GM19372 (cell line): ENCODE measurements around the gene PAAF1.

Experiments used
- ATAC-seq: cut with Tn5 transposase; IDR thresholded peaks from one replicate; pipeline ENCODE4 v1.9.1; 2021; ENCODE audit warnings: mild to moderate bottlenecking, low read depth, moderate library complexity; ENCODE audit not compliant: unreplicated experiment

PAAF1 gene

DNA sequence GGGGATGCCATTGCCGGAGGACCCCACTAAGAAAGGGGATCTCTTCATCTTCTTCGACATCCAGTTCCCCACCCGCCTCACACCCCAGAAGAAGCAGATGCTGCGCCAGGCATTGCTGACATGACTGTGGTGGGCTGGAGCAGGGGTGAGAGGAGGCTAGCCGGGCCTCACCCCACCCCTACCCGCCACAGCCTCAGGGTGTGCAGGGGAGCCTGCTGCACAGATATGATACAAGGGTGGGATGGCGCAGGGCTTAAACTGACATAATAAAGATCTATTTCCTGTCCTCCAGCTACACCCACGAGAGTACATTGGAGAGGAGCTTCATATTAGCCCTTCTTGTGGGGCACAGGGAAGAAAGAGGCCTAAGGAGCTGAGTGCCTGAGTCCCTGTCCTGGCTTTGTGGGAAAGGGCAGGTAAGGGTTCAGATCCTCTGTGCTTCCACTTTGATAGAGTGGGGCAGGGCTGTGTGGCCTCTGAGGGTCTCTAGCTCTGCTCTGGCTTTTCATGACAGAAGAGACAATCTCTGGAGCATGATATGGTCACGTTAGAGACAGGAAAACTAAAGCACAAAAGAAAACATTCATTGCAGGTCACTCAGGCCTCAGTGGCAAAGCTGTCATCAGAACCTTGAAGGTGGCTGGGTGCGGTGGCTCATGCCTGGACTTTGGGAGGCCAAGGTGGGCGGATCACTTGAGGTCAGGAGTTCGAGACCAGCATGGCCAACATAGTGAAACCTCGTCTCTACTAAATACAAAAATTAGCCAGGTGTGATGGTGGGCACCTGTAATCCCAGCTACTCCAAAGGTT, 93.4 kb downstream of the PAAF1 start:
- no peak for ATAC-seq

DNA sequence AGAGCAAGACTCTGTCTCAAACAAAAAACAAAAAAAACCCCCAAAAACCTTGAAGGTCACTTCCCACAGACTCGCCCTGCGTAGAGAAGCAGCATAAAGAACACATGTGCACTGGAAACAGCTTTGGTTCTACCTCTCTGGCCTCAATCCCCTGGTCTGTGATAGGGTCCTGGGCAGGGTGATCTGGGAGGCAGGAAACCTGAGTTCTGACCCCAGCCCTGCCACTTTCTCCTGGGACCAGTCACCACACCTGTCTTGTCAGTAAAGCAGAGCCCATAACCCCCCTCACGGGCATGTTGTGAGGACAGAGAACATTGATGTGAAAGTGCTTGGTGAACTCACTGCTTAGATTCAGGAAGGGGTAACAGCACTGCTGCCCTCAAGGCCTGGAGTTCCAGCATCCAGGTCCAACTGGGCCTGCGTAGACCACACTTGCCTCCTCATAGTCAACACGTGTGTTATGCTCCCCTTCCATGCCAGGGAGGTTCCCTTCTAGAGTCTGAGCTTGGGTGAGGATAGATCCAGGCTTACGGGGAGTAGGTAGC, 94.4 kb downstream of the PAAF1 start:
- ATAC-seq, result no peak

DNA sequence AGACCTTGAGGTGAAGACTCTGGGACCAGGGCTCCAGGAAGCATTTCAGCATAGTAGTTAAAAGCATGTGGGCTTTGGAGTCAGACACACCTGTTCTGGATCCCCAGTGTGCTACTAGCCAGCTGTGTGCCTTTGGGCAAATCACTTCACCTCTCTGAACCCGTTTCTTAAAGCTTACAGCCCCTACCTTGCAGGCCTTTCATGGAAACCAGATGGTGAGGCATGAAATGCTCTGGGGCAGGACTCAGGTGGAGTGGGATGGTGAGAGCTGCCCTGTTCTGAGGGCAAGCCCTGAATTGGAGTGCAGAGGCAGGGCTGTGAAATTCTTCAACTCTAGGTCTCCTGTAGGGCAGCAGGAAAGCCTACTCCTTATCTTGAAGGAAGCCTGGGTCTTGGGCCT, 95.4 kb downstream of the PAAF1 start:
- no peak for ATAC-seq

DNA sequence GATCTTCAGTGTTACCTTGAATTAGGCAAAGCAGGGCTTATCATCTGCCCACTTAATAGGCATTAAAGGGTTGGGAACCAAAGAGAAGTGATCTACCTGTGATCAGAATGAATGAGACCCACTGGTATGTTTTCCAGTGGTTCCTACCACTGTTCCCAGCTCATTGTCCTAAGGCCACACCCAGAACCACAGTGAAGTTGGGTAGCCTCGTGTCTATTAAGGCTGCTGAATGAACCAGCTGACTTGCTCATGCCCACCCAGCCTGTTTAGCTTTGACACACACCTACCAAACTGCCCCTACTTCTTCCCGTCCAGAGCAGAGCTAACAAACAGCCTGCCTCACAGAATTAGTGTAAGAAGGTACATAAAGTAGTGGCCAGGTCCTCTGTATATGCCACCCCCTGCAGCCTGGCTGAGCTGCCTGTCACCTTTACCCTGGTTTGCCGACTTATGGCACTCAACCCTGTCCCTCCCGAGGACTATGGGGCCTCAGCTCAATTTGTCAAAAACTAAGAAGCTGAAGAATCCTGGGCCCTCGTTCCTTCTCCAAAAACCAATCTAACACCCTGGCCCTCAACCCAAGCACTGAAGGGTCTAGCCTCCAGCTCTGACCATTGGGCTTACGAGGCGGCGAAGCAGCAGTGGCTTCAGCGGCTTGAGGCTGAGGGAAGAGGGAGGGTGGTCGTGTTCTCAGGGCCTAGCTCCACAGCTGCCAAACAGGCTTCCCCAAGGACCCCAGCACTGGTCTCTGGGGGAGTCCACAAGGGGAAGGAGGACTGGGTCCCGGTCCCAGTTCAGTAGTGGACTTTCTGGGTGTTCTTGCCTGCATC, 96.0 kb downstream of the PAAF1 start:
- no peak for ATAC-seq

DNA sequence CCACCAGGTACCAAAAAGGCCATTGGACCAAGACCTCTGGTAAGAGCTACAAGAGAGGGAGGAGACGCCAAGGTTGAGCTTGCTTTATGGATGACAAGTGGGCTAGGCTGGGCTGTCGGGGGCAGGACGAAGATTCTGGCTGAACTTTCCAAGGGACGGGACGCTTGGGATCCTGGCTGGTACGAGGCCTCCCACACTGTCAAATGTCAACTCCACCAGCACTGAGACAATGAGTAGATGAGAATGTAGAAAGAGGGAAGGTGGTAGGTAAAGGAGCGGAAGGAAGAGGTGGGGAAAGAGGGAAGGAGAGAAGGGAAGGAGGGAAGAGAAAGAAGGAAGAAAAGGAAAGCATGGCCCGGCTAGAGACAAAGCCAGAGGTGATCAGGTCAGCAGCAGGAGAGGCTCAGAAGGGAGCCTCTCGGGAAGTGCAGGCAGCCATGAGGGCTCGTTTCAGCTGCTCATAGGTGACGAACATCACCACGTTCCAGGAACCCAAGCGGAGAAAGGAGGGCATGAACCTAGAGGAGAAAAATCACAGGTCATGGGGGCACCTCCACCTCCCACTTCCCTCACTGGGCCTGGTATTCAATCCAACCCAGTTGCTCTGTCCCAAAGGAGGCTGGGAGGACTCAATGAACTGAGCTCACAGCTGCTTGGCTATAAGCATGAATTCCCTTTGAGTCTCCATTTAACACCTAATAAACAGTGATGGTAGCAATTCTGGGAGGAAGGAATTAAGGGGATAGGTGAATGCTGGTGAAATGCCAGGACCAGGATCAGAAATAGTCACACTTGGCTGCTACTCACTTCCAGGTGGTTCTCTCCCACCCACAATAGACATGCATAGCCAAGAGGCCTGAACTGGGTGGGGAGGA, 98.0 kb downstream of the PAAF1 start:
- no peak for ATAC-seq

GRCh38 chr11:73975479-73975757, 98.6 kb downstream of the PAAF1 start:
- no peak for ATAC-seq

GRCh38 chr11:73976451-73977151, 99.8 kb downstream of the PAAF1 start:
- no peak for ATAC-seq

DNA sequence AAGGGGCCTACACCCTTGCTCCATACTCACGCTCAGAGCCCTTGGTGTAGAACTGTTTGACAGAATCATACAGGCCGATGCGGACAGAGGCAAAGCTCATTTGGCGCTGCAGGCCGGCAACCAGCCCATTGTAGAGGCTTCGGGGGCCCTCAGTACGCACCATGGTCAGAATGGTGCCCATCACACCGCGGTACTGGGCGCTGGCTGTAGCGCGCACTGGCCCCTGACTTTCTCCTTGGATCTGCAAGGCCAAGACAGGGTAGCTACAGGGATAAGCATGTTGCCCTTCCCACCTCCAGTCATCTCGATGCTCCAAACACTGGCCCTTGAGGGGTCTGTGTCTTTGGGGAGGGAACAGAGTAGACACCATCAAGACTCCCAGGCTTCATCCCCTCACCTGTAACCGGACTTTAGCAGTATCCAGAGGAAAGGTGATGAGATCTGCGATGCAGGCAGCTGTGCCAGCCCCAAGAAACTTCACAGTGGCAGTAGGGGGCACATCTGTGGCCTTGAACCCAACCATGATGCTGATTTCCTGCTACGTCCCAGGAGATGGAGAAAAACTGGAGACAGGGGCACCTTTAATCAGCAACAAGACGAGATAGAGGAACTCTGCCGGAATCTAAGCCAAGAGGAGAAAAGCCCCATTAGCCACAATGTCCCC, 101.2 kb downstream of the PAAF1 start:
- ATAC-seq, result no peak

GRCh38 chr11:73978576-73979086, 101.8 kb downstream of the PAAF1 start:
- ATAC-seq, result no peak

GRCh38 chr11:73980001-73980961, 103.5 kb downstream of the PAAF1 start:
- peak; percentile 37 for ATAC-seq
